GM23338 (cell line): ENCODE measurements around the gene DMD. TPM values are rescaled to one million over a fixed set of nuclear protein-coding genes. Genes with fewer than 3 reads are reported as not detected.

Experiments
- ATAC-seq: fragments of 200-7000 bp; cut with Tn5 transposase; 3 replicates; pipeline ENCODE4 v1.9.1; 2020
- DNase-seq: peaks from one replicate; pipeline ENCODE4 v3.0.0-alpha.2; 2015; ENCODE audit warnings: low spot score
- H2AFZ ChIP-seq: fragments of 200-600 bp; sonication (generic); 2 replicates; pipeline ENCODE4 v1.8.0; 2016; ENCODE audit warnings: antibody characterized with exemption, mild to moderate bottlenecking, moderate library complexity
- H3F3A ChIP-seq: fragments of 200-600 bp; sonication (generic); replicated peaks from 2 replicates; pipeline ENCODE4 v1.8.0; 2017; ENCODE audit warnings: antibody characterized with exemption, mixed run types, low read depth
- H3K27ac ChIP-seq: fragments of 200-600 bp; sonication (generic); 2 replicates; pipeline ENCODE4 v1.6.1; 2016; ENCODE audit warnings: low read depth
- H3K27me3 ChIP-seq: fragments of 200-600 bp; sonication (generic); 2 replicates; pipeline ENCODE4 v1.8.0; 2016; ENCODE audit warnings: mild to moderate bottlenecking, mixed run types, moderate library complexity; ENCODE audit not compliant: insufficient read depth
- H3K36me3 ChIP-seq: fragments of 200-600 bp; sonication (generic); 2 replicates; pipeline ENCODE4 v1.8.0; 2016; ENCODE audit warnings: mild to moderate bottlenecking; ENCODE audit not compliant: insufficient read depth
- H3K4me1 ChIP-seq: fragments of 200-600 bp; sonication (generic); 2 replicates; pipeline ENCODE4 v1.8.0; 2016; ENCODE audit warnings: mild to moderate bottlenecking, moderate library complexity; ENCODE audit not compliant: insufficient read depth
- H3K4me2 ChIP-seq: fragments of 200-600 bp; sonication (generic); 2 replicates; pipeline ENCODE4 v1.7.1; 2017; ENCODE audit warnings: mixed run types
- H3K4me3 ChIP-seq: fragments of 200-600 bp; sonication (generic); 2 replicates; pipeline ENCODE4 v1.6.1; 2016; ENCODE audit warnings: mixed run types
- H3K79me2 ChIP-seq: fragments of 200-600 bp; sonication (generic); replicated peaks from 2 replicates; pipeline ENCODE4 v1.8.0; 2017; ENCODE audit warnings: mild to moderate bottlenecking; ENCODE audit not compliant: insufficient read depth
- H3K9me2 ChIP-seq: fragments of 200-600 bp; sonication (generic); 2 replicates; pipeline ENCODE4 v1.8.0; 2017; ENCODE audit not compliant: insufficient read depth
- H4K20me1 ChIP-seq: fragments of 200-600 bp; sonication (generic); replicated peaks from 2 replicates; pipeline ENCODE4 v1.8.0; 2017; ENCODE audit warnings: mild to moderate bottlenecking; ENCODE audit not compliant: insufficient read depth
- H3K27ac Mint-ChIP-seq: 2 replicates; pipeline ENCODE4 v1.8.0; 2020; ENCODE audit warnings: inconsistent platforms, mild to moderate bottlenecking, moderate library complexity, mixed read lengths
- H3K27me3 Mint-ChIP-seq: 3 replicates; pipeline ENCODE4 v1.8.0; 2022; ENCODE audit warnings: low read depth, mild to moderate bottlenecking, moderate library complexity, mixed read lengths, inconsistent platforms; ENCODE audit not compliant: insufficient read depth, poor library complexity
- H3K36me3 Mint-ChIP-seq: 3 replicates; pipeline ENCODE4 v1.8.0; 2021; ENCODE audit warnings: low read depth, mild to moderate bottlenecking, inconsistent platforms, moderate library complexity, mixed read lengths
- H3K4me1 Mint-ChIP-seq: 3 replicates; pipeline ENCODE4 v1.8.0; 2020; ENCODE audit warnings: mild to moderate bottlenecking, inconsistent platforms, mixed read lengths
- H3K4me3 Mint-ChIP-seq: 3 replicates; pipeline ENCODE4 v1.8.0; 2021; ENCODE audit warnings: moderate library complexity, mild to moderate bottlenecking, inconsistent platforms, mixed read lengths
- H3K9me3 Mint-ChIP-seq: 3 replicates; pipeline ENCODE4 v1.8.0; 2020; ENCODE audit warnings: moderate library complexity, mild to moderate bottlenecking, inconsistent platforms, mixed read lengths
- CREB1 ChIP-seq: fragments of 250-450 bp; sonication (Bioruptor Pico); IDR thresholded peaks from 2 replicates; pipeline ENCODE4 v1.5.0; 2020; ENCODE audit warnings: low read depth, mild to moderate bottlenecking, moderate library complexity
- CTCF ChIP-seq, 2 experiments: fragments of 200-600 bp in 1 of 2; sonication (generic) in 1 of 2; conservative IDR thresholded peaks; 2 replicates each; pipeline versions ENCODE4 v1.5.1 to v1.6.1; 2016 to 2017; ENCODE audit warnings: antibody characterized with exemption in 2 of 2, low read depth in 2 of 2, mild to moderate bottlenecking in 2 of 2, moderate library complexity in 1 of 2
- EZH2 ChIP-seq: fragments of 200-600 bp; sonication (generic); IDR thresholded peaks from one replicate; pipeline ENCODE4 v1.8.0; 2017; ENCODE audit warnings: antibody characterized with exemption, mild to moderate bottlenecking, low read depth; ENCODE audit not compliant: unreplicated experiment
- EZH2phosphoT487 ChIP-seq: fragments of 200-600 bp; sonication (generic); IDR thresholded peaks from one replicate; pipeline ENCODE4 v1.8.1; 2018; ENCODE audit warnings: antibody characterized with exemption; ENCODE audit not compliant: unreplicated experiment
- JUNB ChIP-seq: IDR thresholded peaks from one replicate; pipeline ENCODE4 v1.6.1; 2016; ENCODE audit warnings: antibody characterized with exemption; ENCODE audit not compliant: unreplicated experiment
- NANOG ChIP-seq: IDR thresholded peaks from 2 replicates; pipeline ENCODE4 v1.6.1; 2016; ENCODE audit warnings: antibody characterized with exemption, borderline replicate concordance
- POLR2AphosphoS5 ChIP-seq: IDR thresholded peaks from 2 replicates; pipeline ENCODE4 v1.6.1; 2016; ENCODE audit warnings: antibody characterized with exemption, low read depth
- REST ChIP-seq: IDR thresholded peaks from one replicate; pipeline ENCODE4 v1.6.1; 2018; ENCODE audit warnings: antibody characterized with exemption; ENCODE audit not compliant: unreplicated experiment
- STAT1 ChIP-seq: IDR thresholded peaks from one replicate; pipeline ENCODE4 v1.6.1; 2016; ENCODE audit warnings: antibody characterized with exemption; ENCODE audit not compliant: unreplicated experiment
- ZNF114 ChIP-seq: fragments of 250-450 bp; sonication (Bioruptor Pico); IDR thresholded peaks from 2 replicates; pipeline ENCODE4 v1.5.0; 2020; ENCODE audit warnings: mild to moderate bottlenecking, moderate library complexity
- ZNF331 ChIP-seq: fragments of 250-450 bp; sonication (Bioruptor Pico); IDR thresholded peaks from 2 replicates; pipeline ENCODE4 v1.5.0; 2020; ENCODE audit warnings: low read depth, mild to moderate bottlenecking, moderate library complexity
- ZNF462 ChIP-seq: fragments of 250-450 bp; sonication (Bioruptor Pico); IDR thresholded peaks from 2 replicates; pipeline ENCODE4 v1.5.0; 2020; ENCODE audit warnings: mild to moderate bottlenecking, moderate library complexity
- polyA plus RNA-seq: library from polyadenylated mRNA; unstranded; fragments of >200 nt; fragmentation: Nextera tagmentation; extraction: Ambion mirVana; gene quantifications from 2 replicates; pipeline ENCODE4 v1.2.1, GENCODE V29; 2016
- total RNA-seq: library from RNA; depleted of rRNA; stranded (reverse); fragments of >200 nt; shearing (Covaris generic); gene quantifications from 2 replicates; pipeline ENCODE4 v1.2.3, GENCODE V29; 2014
- TF ChIP-seq, protein P1 (sequence below): IDR thresholded peaks from 2 replicates; pipeline ENCODE4 v1.6.1; 2016; ENCODE audit warnings: antibody characterized with exemption

The DMD gene
- total and polyA plus RNA-seq, 2 experiments from 2014 or later, result 4.5 to 7.6 TPM

GRCh38 chrX:31547416-31547815 is 1663.9 kb downstream of the DMD start:
- Histone ChIP-seq H3K27me3 (no peaks in the 10 kb centered on the region), H3F3A (no peaks in the 10 kb centered on the region), H2AFZ (no peak overlapping the region), H3K4me2 (no peak overlapping the region), H3K4me3 (no peak overlapping the region), H3K9me2 (no peaks in the 10 kb centered on the region), H4K20me1 (no peaks in the 10 kb centered on the region), H3K4me1 (no peaks in the 10 kb centered on the region), H3K79me2 (no peaks in the 10 kb centered on the region), H3K36me3 (no peaks in the 10 kb centered on the region), H3K27ac (no peak overlapping the region)
- DNase-seq, result no peak
- H3K9me3 Mint-ChIP-seq, result no peaks in the 10 kb centered on the region
- ATAC-seq, result no peak
- H3K4me3 Mint-ChIP-seq, result no peak overlapping the region
- H3K4me1 Mint-ChIP-seq, result peaks cover 18% of the 10 kb centered on the region
- no peaks in the 10 kb centered on the region for H3K27me3 Mint-ChIP-seq
- no peak for TF ChIP-seq ZNF114
- no peak for TF ChIP-seq CTCF (conservative IDR thresholded peaks at IDR 0.05; ENCODE audit: low read depth in 2 of 2)
- no peak for TF ChIP-seq ZNF331 (CRISPR knock-in tag)
- TF ChIP-seq CREB1 (CRISPR knock-in tag), result no peak
- TF ChIP-seq REST, result no peak
- TF ChIP-seq STAT1, result no peak
- TF ChIP-seq JUNB, result no peak
- no peak for TF ChIP-seq POLR2AphosphoS5
- TF ChIP-seq ZNF462 (CRISPR knock-in tag), result no peak
- TF ChIP-seq, protein P1, sequence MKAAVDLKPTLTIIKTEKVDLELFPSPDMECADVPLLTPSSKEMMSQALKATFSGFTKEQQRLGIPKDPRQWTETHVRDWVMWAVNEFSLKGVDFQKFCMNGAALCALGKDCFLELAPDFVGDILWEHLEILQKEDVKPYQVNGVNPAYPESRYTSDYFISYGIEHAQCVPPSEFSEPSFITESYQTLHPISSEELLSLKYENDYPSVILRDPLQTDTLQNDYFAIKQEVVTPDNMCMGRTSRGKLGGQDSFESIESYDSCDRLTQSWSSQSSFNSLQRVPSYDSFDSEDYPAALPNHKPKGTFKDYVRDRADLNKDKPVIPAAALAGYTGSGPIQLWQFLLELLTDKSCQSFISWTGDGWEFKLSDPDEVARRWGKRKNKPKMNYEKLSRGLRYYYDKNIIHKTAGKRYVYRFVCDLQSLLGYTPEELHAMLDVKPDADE, result no peak
- no peak for TF ChIP-seq EZH2phosphoT487
- no peak for TF ChIP-seq NANOG
- no peak for TF ChIP-seq EZH2
- no peaks in the 10 kb centered on the region for H3K36me3 Mint-ChIP-seq
- H3K27ac Mint-ChIP-seq, result no peak overlapping the region
